HepG2 (cell line): Measurements from ENCODE around the gene POLG2. TPM values are rescaled to one million over a fixed set of nuclear protein-coding genes. Genes with fewer than 3 reads are reported as not detected.

ENCODE experiments used
- EED ChIP-seq: sonication (generic); formaldehyde crosslinking; IDR thresholded peaks from 2 replicates; pipeline ENCODE4 v1.5.0; 2020; ENCODE audit warnings: mild to moderate bottlenecking, missing genetic modification reagents
- KLF15 ChIP-seq: sonication (generic); formaldehyde crosslinking; IDR thresholded peaks from 2 replicates; pipeline ENCODE4 v1.8.1; 2023; ENCODE audit warnings: borderline replicate concordance, mild to moderate bottlenecking, inconsistent platforms, missing genetic modification reagents, mixed read lengths
- NCOA2 ChIP-seq: sonication (generic); formaldehyde crosslinking; IDR thresholded peaks from 2 replicates; pipeline ENCODE4 v1.8.0; 2022; ENCODE audit warnings: inconsistent platforms
- NR3C1 ChIP-seq: sonication (generic); formaldehyde crosslinking; IDR thresholded peaks from 2 replicates; pipeline ENCODE4 v1.4.0; 2020; ENCODE audit warnings: missing genetic modification reagents
- PHF20 ChIP-seq: sonication (generic); formaldehyde crosslinking; IDR thresholded peaks from 2 replicates; pipeline ENCODE4 v1.5.0; 2020; ENCODE audit warnings: mild to moderate bottlenecking, missing genetic modification reagents
- POLR2AphosphoS2 ChIP-seq: IDR thresholded peaks from 2 replicates; pipeline ENCODE4 v1.6.1; 2011; ENCODE audit warnings: low read depth, low read length, improper control_type of control experiment
- RNF219 ChIP-seq: sonication (generic); formaldehyde crosslinking; IDR thresholded peaks from 2 replicates; pipeline ENCODE4 v1.5.0; 2020; ENCODE audit warnings: mild to moderate bottlenecking, missing genetic modification reagents
- SETDB1 ChIP-seq: sonication (generic); formaldehyde crosslinking; IDR thresholded peaks from 2 replicates; pipeline ENCODE4 v1.5.1; 2020; ENCODE audit warnings: missing genetic modification reagents, mild to moderate bottlenecking, borderline replicate concordance
- SP4 ChIP-seq: sonication (generic); formaldehyde crosslinking; IDR thresholded peaks from 2 replicates; pipeline ENCODE4 v1.8.1; 2023; ENCODE audit warnings: mild to moderate bottlenecking, missing genetic modification reagents
- SRSF4 ChIP-seq: fragments of 200-400 bp; formaldehyde crosslinking; IDR thresholded peaks from one replicate; pipeline ENCODE4 v1.6.1; 2018; ENCODE audit warnings: mild to moderate bottlenecking, low read depth, low read length, moderate library complexity; ENCODE audit not compliant: poor library complexity, severe bottlenecking
- ZNF281 ChIP-seq: sonication (generic); formaldehyde crosslinking; IDR thresholded peaks from 2 replicates; pipeline ENCODE4 v1.4.0; 2020; ENCODE audit warnings: missing genetic modification reagents, borderline replicate concordance
- ZNF597 ChIP-seq: sonication (generic); formaldehyde crosslinking; IDR thresholded peaks from 2 replicates; pipeline ENCODE4 v1.5.0; 2020; ENCODE audit warnings: missing genetic modification reagents
- ZNF878 ChIP-seq: sonication (generic); formaldehyde crosslinking; IDR thresholded peaks from 2 replicates; pipeline ENCODE4 v1.8.1; 2023; ENCODE audit warnings: mild to moderate bottlenecking, missing genetic modification reagents, moderate library complexity
- polyA plus RNA-seq, 8 experiments: library from polyadenylated mRNA; depleted of rRNA in 3 of 8; stranded (reverse) in 7 of 8; unstranded in 1 of 8; fragments of >200 nt; fragmentation: Illumina TruSeq in 4 of 8; extraction: Trizol in 4 of 8; gene quantifications; 2 replicates each; pipeline versions ENCODE4 v1.2.1 to v1.2.3, GENCODE V29; 2011 to 2016; ENCODE audit warnings: low read depth in 4 of 8, missing spikeins in 1 of 8, mixed read lengths in 1 of 8; ENCODE audit not compliant: insufficient read depth in 1 of 8
- total RNA-seq, 5 experiments: library from RNA; depleted of rRNA; stranded (reverse); fragments of >200 nt; fragmentation: Illumina TruSeq; extraction: Trizol; gene quantifications; 2 replicates each; pipeline ENCODE4 v1.2.3, GENCODE V29; 2016; ENCODE audit warnings: low read depth in 1 of 5
- TF ChIP-seq, protein P1 (sequence below): IDR thresholded peaks from 2 replicates; pipeline ENCODE4 v1.6.1; 2016; ENCODE audit warnings: low read depth, control low read depth
- TF ChIP-seq, protein P2 (sequence below): IDR thresholded peaks from 2 replicates; pipeline ENCODE4 v1.6.1; 2016; ENCODE audit warnings: mild to moderate bottlenecking
- TF ChIP-seq, protein P3 (sequence below), 2 experiments: IDR thresholded peaks; 2 replicates each; pipeline ENCODE4 v1.6.1; 2011 to 2012; ENCODE audit warnings: low read length in 2 of 2, borderline replicate concordance in 1 of 2, low read depth in 1 of 2, mild to moderate bottlenecking in 1 of 2, moderate library complexity in 1 of 2

POLG2 gene
- total and polyA plus RNA-seq, 2 of the 13 experiments (the other 11 are each of a cell fraction or from before 2014, with no cell fraction given), result 21.1 to 25.5 TPM

DNA sequence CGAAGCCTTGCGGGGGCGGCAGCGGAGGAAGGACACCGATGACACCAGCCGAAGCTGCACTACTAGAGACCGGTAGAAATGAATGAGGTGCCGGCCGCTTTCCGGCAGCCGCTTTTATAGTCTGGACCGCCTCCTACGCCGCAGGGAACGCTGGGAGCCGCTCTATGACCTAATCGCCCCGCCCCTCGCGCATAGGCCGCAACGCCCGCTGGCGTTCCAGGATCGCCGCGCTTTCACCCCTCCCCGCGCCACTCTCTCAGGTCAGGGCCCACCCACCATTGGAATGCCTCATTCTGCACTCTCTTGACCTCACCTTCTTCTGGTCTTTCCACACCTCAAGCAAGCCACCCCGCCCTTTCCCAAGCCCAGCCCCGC, 9.3 kb upstream of the POLG2 start, which contains the start of gene DDX5 (continued):
- TF ChIP-seq ZNF281 (peak; percentile 53; the same call in 1 of the 2 replicates), EED (CRISPR knock-in tag) (no peak; the same call in 1 of the 2 replicates), ZNF878 (CRISPR knock-in tag) (no peak), RNF219 (CRISPR knock-in tag) (peak; percentile 77), POLR2AphosphoS2 (peak; percentile 99), PHF20 (CRISPR knock-in tag) (no peak; the same call in none of the 2 replicates), NCOA2 (no peak), SP4 (CRISPR knock-in tag) (peak; percentile 88), SRSF4 (no peak), SETDB1 (CRISPR knock-in tag) (no peak), ZNF597 (CRISPR knock-in tag) (no peak), NR3C1 (CRISPR knock-in tag) (no peak), KLF15 (CRISPR knock-in tag) (peak; percentile 90; the same call in 1 of the 2 replicates)
- TF ChIP-seq, protein P1, sequence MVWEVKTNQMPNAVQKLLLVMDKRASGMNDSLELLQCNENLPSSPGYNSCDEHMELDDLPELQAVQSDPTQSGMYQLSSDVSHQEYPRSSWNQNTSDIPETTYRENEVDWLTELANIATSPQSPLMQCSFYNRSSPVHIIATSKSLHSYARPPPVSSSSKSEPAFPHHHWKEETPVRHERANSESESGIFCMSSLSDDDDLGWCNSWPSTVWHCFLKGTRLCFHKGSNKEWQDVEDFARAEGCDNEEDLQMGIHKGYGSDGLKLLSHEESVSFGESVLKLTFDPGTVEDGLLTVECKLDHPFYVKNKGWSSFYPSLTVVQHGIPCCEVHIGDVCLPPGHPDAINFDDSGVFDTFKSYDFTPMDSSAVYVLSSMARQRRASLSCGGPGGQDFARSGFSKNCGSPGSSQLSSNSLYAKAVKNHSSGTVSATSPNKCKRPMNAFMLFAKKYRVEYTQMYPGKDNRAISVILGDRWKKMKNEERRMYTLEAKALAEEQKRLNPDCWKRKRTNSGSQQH (CRISPR knock-in tag), result peak; percentile 72; the same call in 1 of the 2 replicates
- TF ChIP-seq, protein P2, sequence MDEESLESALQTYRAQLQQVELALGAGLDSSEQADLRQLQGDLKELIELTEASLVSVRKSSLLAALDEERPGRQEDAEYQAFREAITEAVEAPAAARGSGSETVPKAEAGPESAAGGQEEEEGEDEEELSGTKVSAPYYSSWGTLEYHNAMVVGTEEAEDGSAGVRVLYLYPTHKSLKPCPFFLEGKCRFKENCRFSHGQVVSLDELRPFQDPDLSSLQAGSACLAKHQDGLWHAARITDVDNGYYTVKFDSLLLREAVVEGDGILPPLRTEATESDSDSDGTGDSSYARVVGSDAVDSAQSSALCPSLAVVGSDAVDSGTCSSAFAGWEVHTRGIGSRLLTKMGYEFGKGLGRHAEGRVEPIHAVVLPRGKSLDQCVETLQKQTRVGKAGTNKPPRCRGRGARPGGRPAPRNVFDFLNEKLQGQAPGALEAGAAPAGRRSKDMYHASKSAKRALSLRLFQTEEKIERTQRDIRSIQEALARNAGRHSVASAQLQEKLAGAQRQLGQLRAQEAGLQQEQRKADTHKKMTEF, result no peak
- TF ChIP-seq, protein P3, sequence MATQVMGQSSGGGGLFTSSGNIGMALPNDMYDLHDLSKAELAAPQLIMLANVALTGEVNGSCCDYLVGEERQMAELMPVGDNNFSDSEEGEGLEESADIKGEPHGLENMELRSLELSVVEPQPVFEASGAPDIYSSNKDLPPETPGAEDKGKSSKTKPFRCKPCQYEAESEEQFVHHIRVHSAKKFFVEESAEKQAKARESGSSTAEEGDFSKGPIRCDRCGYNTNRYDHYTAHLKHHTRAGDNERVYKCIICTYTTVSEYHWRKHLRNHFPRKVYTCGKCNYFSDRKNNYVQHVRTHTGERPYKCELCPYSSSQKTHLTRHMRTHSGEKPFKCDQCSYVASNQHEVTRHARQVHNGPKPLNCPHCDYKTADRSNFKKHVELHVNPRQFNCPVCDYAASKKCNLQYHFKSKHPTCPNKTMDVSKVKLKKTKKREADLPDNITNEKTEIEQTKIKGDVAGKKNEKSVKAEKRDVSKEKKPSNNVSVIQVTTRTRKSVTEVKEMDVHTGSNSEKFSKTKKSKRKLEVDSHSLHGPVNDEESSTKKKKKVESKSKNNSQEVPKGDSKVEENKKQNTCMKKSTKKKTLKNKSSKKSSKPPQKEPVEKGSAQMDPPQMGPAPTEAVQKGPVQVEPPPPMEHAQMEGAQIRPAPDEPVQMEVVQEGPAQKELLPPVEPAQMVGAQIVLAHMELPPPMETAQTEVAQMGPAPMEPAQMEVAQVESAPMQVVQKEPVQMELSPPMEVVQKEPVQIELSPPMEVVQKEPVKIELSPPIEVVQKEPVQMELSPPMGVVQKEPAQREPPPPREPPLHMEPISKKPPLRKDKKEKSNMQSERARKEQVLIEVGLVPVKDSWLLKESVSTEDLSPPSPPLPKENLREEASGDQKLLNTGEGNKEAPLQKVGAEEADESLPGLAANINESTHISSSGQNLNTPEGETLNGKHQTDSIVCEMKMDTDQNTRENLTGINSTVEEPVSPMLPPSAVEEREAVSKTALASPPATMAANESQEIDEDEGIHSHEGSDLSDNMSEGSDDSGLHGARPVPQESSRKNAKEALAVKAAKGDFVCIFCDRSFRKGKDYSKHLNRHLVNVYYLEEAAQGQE (IDR thresholded peaks at IDR 0.05; ENCODE audit: borderline replicate concordance in 1 of 2, low read depth in 1 of 2, low read length in 2 of 2), result peak in 1 of 2 experiments; percentile 85; a peak in 2 of 4 replicates
